NCI-H2171 treated with DMSO at 0.1 percent for 48 hours (cell line): Measurements from ENCODE around the gene PSG1.
"Not testable (repeated sequence)": the region's sequence is repeated elsewhere in the genome, so short reads cannot be mapped to it uniquely, and the experiment has no call there.

Experiments
- DNase-seq: peaks from one replicate; lab custom pipeline; 2025; lab: John Stamatoyannopoulos, UW

PSG1 gene

DNA sequence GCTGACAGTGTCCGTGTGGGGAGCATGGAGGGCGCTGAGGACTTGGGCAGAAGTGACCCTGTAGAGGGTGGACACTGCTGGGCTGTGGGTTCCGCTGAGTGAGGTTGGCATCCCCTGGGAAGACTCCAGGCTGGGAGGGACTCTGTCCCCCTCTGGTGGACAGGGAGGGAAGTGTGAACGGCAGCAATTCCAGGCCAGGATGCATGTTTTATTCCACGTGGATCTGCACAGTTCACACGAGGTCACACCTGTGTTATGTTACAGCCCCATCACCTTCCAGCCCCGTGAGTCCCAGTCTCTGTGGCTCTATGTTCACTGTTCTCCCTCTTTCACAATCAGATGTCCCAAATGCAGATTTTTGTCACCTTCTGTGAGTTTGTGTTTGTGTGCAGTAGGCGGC lies 1.8 kb upstream of the PSG1 start:
- not testable (repeated sequence) for DNase-seq

- not testable (repeated sequence) for DNase-seq
Measured at GRCh38 chr19:42880621-42881020, 1.1 kb upstream of the PSG1 start.

DNA sequence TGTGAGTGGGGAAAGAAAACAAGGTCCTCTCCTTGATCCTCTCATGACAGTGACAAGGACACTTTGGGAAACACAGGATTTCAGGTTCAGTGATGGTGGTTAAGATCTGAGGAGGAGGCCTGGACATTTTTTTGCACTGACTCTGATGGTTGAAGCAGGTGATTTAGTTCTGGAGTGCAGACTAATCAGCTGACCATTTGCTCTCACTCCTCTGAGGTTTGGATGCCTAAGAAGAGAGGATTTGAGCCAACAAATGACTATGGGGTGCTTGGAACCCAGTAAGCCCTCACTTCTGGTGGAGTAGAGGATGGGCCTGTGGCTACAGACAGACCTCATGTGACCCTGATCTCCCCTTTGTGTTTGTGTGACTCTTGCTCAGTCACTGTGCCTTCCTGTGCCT lies 2.9 kb downstream of the PSG1 start:
- not testable (repeated sequence) for DNase-seq

GRCh38 chr19:42875881-42876280 lies 3.6 kb downstream of the PSG1 start:
- DNase-seq, result not testable (repeated sequence)

DNA sequence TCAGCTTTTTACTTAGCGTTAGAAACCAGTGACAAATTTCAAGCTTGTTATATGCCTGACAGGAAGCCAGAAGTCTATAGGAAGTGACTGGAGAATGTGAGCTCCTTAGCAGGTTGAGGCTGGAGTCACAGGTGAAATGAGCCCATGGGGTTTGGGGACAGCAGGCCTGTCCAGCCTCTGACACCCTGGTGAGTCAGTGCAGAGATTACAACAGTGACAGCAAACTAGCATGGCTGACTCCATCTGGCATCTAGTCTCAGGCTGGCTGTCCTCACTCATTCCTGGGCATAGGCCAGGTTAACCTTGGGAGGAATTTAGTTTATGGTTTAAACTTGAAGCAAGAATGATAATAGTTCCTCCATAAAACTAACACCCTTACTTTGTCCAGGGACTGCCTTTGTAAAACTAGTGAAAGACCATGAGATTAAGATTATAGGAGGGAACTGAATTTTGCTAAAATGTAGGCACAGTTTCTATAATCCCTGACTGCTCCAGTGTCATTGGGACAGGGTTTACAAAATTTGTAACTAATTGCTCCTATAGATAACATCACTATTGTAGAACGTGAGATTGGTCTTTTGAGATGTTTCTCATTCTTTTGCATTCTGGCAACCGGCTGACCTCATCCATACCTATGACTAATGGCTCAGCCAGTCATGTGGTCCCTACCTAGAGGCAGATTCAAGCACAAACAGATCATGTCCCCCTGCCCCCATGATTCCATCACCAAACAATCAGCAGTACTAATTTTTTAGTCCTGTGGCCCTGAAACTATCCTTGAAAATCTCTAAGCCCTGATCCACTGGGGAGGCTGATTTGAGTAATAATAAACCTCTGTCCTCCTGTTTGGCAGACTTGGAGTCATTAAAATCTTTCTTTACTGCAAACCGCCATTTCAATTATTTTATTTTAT lies 4.4 kb downstream of the PSG1 start:
- not testable (repeated sequence) for DNase-seq

DNA sequence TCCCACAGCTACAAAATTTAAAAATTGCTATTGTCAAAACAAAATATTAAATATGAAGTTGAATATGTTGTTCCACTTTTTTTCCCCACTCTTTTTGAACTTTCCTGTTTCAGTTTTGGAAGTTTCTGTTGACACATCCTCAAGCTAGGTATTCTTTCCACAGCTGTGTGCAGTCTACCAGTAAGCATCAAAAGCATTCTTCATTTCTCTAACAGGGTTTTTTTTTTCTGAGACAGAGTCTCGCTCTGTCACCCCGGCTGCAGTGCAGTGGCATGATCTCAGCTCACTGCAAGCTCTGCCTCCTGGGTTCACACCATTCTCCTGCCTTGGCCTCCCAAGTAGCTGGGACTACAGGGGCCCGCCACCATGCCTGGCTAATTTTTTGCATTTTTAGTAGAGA lies 5.4 kb downstream of the PSG1 start:
- DNase-seq, result not testable (repeated sequence)

DNA sequence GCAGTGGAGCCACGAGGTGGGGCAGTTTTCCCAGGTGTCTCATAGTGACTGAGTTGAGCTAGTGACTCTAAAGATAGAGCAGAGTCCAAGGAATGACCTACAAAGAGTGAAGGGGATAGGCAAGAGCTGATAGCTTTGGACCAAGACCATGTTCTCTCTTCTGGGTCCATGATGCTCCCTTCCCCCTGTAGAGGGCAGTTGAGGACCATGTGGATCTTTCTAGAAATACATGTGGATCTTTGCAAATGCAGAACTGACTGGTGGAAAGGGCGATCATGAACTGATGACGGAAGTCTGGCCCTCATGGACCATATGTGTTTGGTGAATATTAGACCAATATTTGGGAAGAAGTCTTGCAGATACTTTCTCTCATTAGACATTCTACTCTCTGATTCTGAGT lies 6.9 kb downstream of the PSG1 start:
- no peak for DNase-seq

GRCh38 chr19:42857544-42857867 lies 22.0 kb downstream of the PSG1 start:
- no peak for DNase-seq

- not testable (repeated sequence) for DNase-seq
Measured at GRCh38 chr19:42856866-42857543, 22.5 kb downstream of the PSG1 start.

- DNase-seq, result not testable (repeated sequence)
Measured at GRCh38 chr19:42854745-42855144, 24.8 kb downstream of the PSG1 start.

- not testable (repeated sequence) for DNase-seq
Measured at GRCh38 chr19:42853231-42853630, 26.3 kb downstream of the PSG1 start.

DNA sequence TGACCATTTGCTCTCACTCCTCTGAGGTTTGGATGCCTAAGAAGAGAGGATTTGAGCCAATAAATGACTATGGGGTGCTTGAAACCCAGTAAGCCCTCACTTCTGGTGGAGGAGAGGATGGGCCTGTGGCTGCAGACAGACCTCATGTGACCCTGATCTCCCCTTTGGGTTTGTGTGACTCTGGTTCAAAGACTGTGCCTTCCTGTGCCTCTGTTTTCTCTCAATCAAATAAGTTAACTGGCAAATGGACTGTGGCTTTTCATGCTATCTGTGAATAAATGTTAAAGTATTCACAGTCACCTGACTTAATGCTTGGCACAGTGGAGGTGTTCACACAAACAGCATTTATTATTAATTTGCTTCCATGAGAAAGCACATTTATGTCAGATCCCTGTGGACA lies 26.7 kb downstream of the PSG1 start:
- not testable (repeated sequence) for DNase-seq

- not testable (repeated sequence) for DNase-seq
Measured at GRCh38 chr19:42851718-42852280, 27.7 kb downstream of the PSG1 start.

DNA sequence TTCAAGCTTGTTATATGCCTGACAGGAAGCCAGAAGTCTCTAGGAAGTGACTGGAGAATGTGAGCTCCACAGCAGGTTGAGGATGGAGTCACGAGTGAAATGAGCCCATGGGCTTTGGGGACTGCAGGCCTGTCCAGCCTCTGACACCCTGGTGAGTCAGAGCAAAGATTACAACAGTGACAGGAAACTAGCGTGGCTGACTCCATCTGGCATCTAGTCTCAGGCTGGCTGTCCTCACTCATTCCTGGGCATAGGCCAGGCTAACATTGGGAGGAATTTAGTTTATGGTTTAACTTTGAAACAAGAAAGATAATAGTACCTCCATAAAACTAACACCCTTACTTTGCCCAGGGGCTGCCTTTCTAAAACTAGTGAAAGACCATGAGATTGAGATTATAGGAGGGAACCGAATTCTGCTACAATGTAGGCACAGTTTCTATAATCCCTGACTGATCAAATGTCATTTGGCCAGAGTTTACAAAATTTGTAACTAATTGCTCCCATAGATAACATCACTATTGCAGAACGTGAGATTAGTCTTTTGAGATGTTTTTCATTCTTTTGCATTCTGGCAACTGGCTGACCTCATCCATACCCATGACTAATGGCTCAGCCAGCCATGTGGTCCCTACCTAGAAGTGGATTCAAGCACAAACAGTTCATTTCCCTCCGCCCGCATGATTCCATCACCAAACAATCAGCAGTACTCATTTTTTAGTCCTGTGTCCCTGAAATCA lies 28.4 kb downstream of the PSG1 start:
- no peak for DNase-seq

DNA sequence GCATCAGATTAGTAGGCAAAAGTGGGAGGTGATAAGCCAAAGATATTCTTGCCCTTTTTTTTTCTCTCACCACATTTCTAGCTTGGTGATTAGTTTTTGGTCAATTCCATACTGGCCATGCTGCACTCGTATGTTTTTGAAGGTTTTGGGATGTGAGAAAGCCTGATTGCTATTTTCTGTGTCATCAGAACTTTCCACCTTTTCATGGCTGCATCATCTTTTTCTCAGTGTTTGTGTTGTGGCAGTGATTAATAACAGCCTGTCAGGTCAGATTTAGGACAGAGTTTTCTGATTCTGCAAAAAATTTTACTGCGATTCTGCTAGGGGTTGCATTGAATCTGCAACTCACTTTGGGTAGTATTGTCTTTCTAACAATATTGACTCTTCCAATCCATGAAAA lies 32.9 kb downstream of the PSG1 start:
- DNase-seq, result no peak

- DNase-seq, result not testable (repeated sequence)
Measured at GRCh38 chr19:42843631-42844030, 35.9 kb downstream of the PSG1 start.

GRCh38 chr19:42832746-42833442 lies 46.6 kb downstream of the PSG1 start:
- not testable (repeated sequence) for DNase-seq

- DNase-seq, result not testable (repeated sequence)
Measured at GRCh38 chr19:42832023-42832680, 47.4 kb downstream of the PSG1 start.

DNA sequence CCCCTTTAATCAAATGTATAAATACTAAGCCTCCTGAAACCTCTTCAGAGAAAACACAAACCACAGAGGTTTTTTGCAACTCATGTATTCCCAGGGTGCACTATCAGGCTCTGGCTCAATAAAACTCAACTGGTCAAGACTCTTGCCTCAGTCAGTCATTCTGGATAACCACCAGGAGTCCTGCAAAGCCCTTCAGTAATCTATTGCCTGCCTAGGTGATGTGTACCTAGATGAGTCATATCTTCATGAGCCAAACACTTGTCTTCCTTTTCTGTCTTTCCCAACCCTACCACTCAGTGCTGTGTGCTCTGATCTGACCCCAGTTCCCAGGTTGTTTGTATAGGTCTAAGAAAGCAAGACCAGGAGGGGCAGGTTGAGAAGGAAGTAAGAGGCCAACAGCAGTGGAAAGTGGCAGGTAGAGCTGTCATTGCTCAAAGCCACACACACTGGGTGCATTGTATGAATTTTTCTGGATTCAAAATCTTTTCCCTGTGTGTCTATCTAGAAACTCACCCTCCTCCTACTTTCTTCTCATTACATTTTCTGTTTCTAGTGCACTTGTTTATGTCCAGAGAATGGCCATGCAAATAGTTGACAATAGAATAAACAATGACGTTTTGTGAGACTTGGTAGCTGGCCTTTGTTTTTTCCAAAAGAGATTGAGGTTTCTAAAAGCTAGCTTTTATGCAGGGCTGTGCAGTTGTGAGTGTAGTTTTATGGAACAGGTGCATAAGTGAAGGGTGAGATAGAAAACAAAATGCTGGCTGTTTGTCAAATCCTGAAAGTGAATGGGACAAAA lies 48.1 kb downstream of the PSG1 start:
- DNase-seq, result no peak

DNA sequence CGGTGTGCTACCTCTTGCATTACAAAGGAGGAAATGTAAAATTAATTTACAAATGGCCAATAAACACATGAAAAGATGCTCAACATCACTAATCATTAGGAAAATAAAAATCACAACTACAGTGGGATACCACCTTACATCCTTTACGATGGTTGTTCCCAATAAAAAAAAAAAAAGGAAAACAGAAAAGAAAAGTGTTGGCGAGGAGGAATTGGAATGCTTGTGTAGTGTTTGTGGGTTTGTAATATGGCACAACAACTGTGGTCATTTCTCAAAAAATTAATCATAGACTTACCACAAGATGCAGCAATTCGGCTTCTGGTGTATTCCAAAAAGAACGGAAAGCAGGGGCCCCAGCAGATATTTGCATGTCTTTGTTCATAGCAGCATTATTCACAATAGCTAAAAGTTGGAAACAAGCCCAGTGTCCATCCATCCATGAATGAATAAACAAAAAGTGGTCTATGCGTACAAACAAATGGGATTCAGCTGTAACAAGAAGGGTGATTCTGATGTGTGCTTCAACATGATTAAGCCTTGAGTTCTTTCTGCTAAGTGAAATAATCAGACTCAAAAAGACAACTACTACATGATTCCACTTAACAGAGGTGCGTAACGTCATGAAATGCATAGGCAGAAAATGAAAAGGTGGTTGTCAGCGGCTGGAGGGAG lies 58.1 kb downstream of the PSG1 start:
- DNase-seq, result not testable (repeated sequence)
